ENCODE data around the gene MICU1. TPM values are rescaled to one million over a fixed set of nuclear protein-coding genes. Genes with fewer than 3 reads are reported as not detected.

The MICU1 gene
- total and polyA plus RNA-seq, 2 of the 13 experiments (the other 11 are each of a cell fraction or from before 2014, with no cell fraction given): 32.5 to 56.1 TPM

DNA sequence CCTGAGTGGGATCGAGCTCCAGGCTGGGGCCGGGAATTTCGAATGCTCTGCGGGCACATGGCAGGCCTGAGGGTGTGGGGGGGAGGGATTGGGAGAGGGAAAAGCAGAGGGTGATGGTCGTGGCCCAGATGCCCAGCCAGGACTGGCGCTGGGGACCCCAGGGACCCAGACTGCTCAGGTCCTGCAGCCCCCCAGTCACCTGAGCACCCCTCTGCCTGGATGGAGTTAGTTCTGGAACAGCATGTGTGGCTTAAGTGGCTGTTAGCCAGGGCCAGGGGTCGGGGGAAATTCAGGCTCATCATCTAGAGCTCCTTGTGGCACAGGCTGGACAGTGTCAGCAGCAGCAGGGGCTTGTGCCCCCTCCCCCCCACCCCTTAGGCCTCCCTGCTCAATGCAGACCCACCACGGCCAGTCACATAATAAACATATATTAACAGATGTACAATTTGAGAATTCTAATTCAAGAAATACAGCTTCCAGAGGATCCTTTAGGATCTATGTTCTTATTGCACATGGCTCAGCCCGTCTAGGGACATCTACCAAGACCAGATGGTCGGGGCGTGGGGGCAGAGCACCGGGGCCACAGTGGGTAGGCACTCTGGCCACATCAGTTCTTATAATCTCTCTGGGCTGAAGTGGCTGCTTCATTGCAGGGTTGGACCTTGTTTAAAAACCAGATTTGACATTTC is 293.3 kb downstream of the MICU1 start (continued):
- TF ChIP-seq ZNF850 (CRISPR knock-in tag; conservative IDR thresholded peaks at IDR 0.05) (no peak), ZNF354B (CRISPR knock-in tag; IDR thresholded peaks at IDR 0.05) (no peak), MXI1 (IDR thresholded peaks at IDR 0.05; ENCODE audit: borderline replicate concordance, low read depth, low read length) (no peak), RFXAP (CRISPR knock-in tag; IDR thresholded peaks at IDR 0.05; ENCODE audit: borderline replicate concordance) (no peak)
- TF ChIP-seq, protein P1, sequence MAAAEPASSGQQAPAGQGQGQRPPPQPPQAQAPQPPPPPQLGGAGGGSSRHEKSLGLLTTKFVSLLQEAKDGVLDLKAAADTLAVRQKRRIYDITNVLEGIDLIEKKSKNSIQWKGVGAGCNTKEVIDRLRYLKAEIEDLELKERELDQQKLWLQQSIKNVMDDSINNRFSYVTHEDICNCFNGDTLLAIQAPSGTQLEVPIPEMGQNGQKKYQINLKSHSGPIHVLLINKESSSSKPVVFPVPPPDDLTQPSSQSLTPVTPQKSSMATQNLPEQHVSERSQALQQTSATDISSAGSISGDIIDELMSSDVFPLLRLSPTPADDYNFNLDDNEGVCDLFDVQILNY (CRISPR knock-in tag; conservative IDR thresholded peaks at IDR 0.05): peak; percentile 51; the same call in 1 of the 2 replicates
- TF ChIP-seq, protein P2, sequence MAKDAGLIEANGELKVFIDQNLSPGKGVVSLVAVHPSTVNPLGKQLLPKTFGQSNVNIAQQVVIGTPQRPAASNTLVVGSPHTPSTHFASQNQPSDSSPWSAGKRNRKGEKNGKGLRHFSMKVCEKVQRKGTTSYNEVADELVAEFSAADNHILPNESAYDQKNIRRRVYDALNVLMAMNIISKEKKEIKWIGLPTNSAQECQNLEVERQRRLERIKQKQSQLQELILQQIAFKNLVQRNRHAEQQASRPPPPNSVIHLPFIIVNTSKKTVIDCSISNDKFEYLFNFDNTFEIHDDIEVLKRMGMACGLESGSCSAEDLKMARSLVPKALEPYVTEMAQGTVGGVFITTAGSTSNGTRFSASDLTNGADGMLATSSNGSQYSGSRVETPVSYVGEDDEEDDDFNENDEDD (CRISPR knock-in tag; IDR thresholded peaks at IDR 0.05; ENCODE audit: borderline replicate concordance): peak; percentile 67; the same call in 1 of the 2 replicates

DNA sequence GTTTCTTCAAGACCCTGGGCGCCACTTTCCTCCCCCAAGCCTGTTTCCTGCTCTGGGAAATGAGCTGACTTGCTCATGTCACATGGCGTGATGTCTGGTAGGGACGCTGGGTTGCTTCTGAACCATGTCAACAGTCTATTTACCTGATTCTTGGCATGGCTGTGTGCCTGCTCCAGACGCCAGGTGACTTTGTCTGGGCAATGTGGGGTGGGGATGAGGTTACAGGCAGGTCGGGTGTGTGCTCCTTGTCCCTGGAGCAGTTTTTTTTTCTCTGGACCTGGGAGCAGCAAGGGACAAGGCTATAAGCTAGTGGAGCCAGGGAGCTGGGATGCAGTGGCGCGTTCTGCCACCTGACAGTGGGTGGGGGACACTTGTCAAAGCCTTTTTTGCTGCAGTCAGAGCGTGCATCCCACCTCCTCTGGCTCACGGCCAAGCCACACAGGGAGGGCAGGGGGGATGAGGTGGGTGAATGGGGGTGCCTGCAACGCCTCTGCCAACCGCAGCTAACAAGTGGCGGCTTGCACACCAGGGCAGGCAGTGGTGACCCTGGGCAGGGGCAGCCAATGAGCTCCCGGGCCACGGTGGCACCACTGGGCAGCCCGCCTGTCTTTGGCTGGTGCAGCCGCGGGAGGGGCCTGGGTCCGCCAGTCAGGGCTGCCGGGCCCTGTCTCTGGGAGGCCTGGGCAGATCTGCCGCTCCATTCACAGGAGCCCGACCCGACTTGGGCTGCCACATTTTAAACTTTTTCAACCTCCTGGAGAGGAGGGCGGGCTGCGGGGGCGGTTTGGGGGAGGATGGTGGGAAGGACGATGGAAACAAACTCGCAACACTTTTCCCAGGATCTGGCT is 294.1 kb downstream of the MICU1 start:
- in situ Hi-C loops (cut with HindIII; ENCODE audit: extremely low pct_ligation_motif_present, low pct_unique_long_range_greater_than_20kb): loop anchor here (10.0 to 25.0 kb wide), 2 partner anchors 244 to 367 kb away; partner anchors contain the start of genes CHST3 and SPOCK2
- TF ChIP-seq NFE2L2 (IDR thresholded peaks at IDR 0.05; ENCODE audit: low read length): no peak
- TF ChIP-seq ZNF260 (CRISPR knock-in tag; IDR thresholded peaks at IDR 0.05; ENCODE audit: borderline replicate concordance, low read depth): no peak
- 0 out of 2 replicates have a peak, but pooled peaks have one; percentile 19 for TF ChIP-seq ZNF83 (CRISPR knock-in tag; IDR thresholded peaks at IDR 0.05; ENCODE audit: borderline replicate concordance)
- TF ChIP-seq ZFX (CRISPR knock-in tag; IDR thresholded peaks at IDR 0.05; ENCODE audit: low read depth): 0 out of 2 replicates have a peak, but pooled peaks have one; percentile 49
- peak; percentile 11; the same call in 1 of the 2 replicates for TF ChIP-seq PPARG (CRISPR knock-in tag; conservative IDR thresholded peaks at IDR 0.05)
- no peak for TF ChIP-seq KLF11 (CRISPR knock-in tag; IDR thresholded peaks at IDR 0.05)
- no peak for TF ChIP-seq RARG (CRISPR knock-in tag; IDR thresholded peaks at IDR 0.05; ENCODE audit: low read depth)
- peak; percentile 63; the same call in 1 of the 2 replicates for TF ChIP-seq YEATS4 (CRISPR knock-in tag; IDR thresholded peaks at IDR 0.05; ENCODE audit: borderline replicate concordance)
- no peak for TF ChIP-seq ZNF264 (CRISPR knock-in tag; IDR thresholded peaks at IDR 0.05)
- TF ChIP-seq RXRA (CRISPR knock-in tag; IDR thresholded peaks at IDR 0.05): peak; percentile 37; the same call in 1 of the 2 replicates
- TF ChIP-seq ZNF232 (CRISPR knock-in tag; IDR thresholded peaks at IDR 0.05; ENCODE audit: borderline replicate concordance): no peak
- no peak for TF ChIP-seq KLF9 (CRISPR knock-in tag; IDR thresholded peaks at IDR 0.05; ENCODE audit: low read depth)
- no peak for TF ChIP-seq LCORL (IDR thresholded peaks at IDR 0.05)
- 0 out of 2 replicates have a peak, but pooled peaks have one; percentile 26 for TF ChIP-seq LCORL (CRISPR knock-in tag; IDR thresholded peaks at IDR 0.05)
- peak; percentile 66; the same call in 1 of the 2 replicates for TF ChIP-seq ZNF274 (CRISPR knock-in tag; IDR thresholded peaks at IDR 0.05)

More for the DNA sequence above, 294.1 kb downstream of the MICU1 start:
- H3K79me2 ChIP-seq (ENCODE audit: insufficient read depth, low read length): no peaks in the 10 kb centered on the region
- H3K4me2 ChIP-seq (ENCODE audit: low read depth, low read length): peak overlapping the region; percentile 76
- H2AFZ ChIP-seq (ENCODE audit: low read length): no peak overlapping the region
- BruUV-seq (replicated peaks): TSS peak; percentile 29
- peak; percentile 91 for DNase-seq (ENCODE audit: low spot score)
- H3K27ac ChIP-seq (ENCODE audit: extremely low read length, insufficient read depth, low read length): peak overlapping the region; percentile 91
- 14% methylated on average over 11 of the region's 27 CpGs for WGBS (ENCODE audit: low lambda C conversion rate)
- no peaks in the 10 kb centered on the region for H4K20me1 ChIP-seq (ENCODE audit: insufficient read depth, low read length)
- intact Hi-C loops (cut with micrococcal nuclease; ENCODE audit: unreplicated experiment): no loop called here
- H3K9me3 ChIP-seq (ENCODE audit: low read length): no peaks in the 10 kb centered on the region
- H3K9ac ChIP-seq (ENCODE audit: insufficient read depth, low read depth, low read length): peak overlapping the region; percentile 69
- ChIA-PET POLR2A (interaction anchor here (0.5 to 3.9 kb wide), 15 partner anchors 9 to 481 kb away, joined by 3 to 70 read pairs (median 4); partner anchors contain the start of genes ANAPC16, ASCC1, DDIT4 and DNAJB12), CTCF (ENCODE audit: low intra/inter-chr PET ratio, low total read pairs) (no interaction called here)
- H3K27me3 ChIP-seq (ENCODE audit: control insufficient read depth in 1 of 2, insufficient read depth in 2 of 2, low read length in 2 of 2): no peaks in the 10 kb centered on the region
- peak; percentile 82 for ATAC-seq
- FAIRE-seq: peak; percentile 72
- peaks cover 95% of the 10 kb centered on the region for H3K4me1 ChIP-seq (ENCODE audit: insufficient read depth, low read length)
- peaks cover 3 to 12% of the 10 kb centered on the region in 2 experiments; a peak in 4 of 5 replicates for H3K36me3 ChIP-seq (replicated peaks in 1 of 2; ENCODE audit: control insufficient read depth in 1 of 2, insufficient read depth in 2 of 2, low read length in 2 of 2)
- peak overlapping the region; percentile 13 to 65 (median 22); a peak in 4 of 6 replicates for H3K4me3 ChIP-seq (replicated peaks in 1 of 3; ENCODE audit: insufficient read depth in 1 of 3, low read depth in 2 of 3, low read length in 3 of 3)

All from HepG2 (cell line).